Fibroblast of the aortic adventitia (primary cell): ENCODE data around the gene ARL5C. TPM values are rescaled to one million over a fixed set of nuclear protein-coding genes. Genes with fewer than 3 reads are reported as not detected.
A peak's percentile ranks its signal among the peaks of the same experiment; 100 is the strongest.

Source experiments
- DNase-seq: peaks from one replicate; pipeline ENCODE4 v3.0.0-alpha.2; 2010; ENCODE audit warnings: low read depth
- H3K4me3 ChIP-seq: 2 replicates; pipeline ENCODE4 v1.5.1; 2011; ENCODE audit warnings: low read depth, mild to moderate bottlenecking, control low read depth, low read length, moderate library complexity
- total RNA-seq: library from RNA; depleted of rRNA; stranded (reverse); fragments of >200 nt; gene quantifications from 2 replicates; pipeline ENCODE4 v1.2.3, GENCODE V29; 2012; ENCODE audit warnings: low replicate concordance
- TF ChIP-seq, protein P1 (sequence below): IDR thresholded peaks from 2 replicates; pipeline ENCODE4 v1.5.1; 2011; ENCODE audit warnings: mild to moderate bottlenecking, low read length, control low read depth, inconsistent platforms; ENCODE audit not compliant: insufficient read depth

ARL5C gene
- total RNA-seq, 1 donor = not detected

DNA sequence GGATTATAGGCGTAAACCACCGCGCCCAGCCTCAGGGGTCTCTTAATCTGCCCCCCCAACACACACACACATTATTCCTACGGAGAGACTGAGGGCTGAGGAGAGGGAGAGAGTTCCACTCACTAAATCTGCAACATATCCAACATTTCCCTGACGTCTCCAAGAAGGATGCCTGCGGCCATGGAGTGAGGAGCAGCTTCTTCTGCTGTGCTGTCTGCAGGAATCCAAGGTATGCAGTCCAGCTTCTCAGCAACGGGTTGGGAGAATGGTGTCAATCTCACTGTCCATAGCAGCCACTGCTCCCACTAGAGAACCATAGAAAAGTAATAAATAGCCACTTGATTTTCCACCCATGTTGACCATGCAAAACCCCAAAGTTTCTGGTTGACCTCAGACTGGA is 9.5 kb downstream of the ARL5C start:
- no peak for DNase-seq
- TF ChIP-seq, protein P1, sequence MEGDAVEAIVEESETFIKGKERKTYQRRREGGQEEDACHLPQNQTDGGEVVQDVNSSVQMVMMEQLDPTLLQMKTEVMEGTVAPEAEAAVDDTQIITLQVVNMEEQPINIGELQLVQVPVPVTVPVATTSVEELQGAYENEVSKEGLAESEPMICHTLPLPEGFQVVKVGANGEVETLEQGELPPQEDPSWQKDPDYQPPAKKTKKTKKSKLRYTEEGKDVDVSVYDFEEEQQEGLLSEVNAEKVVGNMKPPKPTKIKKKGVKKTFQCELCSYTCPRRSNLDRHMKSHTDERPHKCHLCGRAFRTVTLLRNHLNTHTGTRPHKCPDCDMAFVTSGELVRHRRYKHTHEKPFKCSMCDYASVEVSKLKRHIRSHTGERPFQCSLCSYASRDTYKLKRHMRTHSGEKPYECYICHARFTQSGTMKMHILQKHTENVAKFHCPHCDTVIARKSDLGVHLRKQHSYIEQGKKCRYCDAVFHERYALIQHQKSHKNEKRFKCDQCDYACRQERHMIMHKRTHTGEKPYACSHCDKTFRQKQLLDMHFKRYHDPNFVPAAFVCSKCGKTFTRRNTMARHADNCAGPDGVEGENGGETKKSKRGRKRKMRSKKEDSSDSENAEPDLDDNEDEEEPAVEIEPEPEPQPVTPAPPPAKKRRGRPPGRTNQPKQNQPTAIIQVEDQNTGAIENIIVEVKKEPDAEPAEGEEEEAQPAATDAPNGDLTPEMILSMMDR = no peak
- H3K4me3 ChIP-seq = no peak overlapping the region

DNA sequence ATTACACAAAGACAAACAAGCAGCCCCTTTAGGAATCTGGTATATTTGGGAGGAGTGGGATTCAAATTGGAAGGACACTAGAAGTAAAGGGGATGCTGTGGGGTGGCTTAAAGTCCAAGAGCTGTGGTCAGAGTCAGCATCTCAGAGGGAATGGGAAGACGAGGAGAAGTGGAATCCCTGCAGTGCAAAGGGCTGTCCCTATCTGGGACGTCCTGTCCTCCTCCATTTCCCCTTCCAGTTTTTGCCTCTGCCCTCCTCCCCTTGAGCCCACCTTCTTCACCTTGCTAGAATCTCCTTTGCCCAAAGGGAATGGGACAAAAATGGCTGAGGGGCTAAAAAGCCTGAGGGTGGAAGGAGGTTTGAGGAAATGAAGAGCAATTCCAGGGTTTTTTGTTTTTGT is 10.3 kb downstream of the ARL5C start:
- TF ChIP-seq, protein P1 = no peak
- no peak for DNase-seq
- H3K4me3 ChIP-seq = no peak overlapping the region

DNA sequence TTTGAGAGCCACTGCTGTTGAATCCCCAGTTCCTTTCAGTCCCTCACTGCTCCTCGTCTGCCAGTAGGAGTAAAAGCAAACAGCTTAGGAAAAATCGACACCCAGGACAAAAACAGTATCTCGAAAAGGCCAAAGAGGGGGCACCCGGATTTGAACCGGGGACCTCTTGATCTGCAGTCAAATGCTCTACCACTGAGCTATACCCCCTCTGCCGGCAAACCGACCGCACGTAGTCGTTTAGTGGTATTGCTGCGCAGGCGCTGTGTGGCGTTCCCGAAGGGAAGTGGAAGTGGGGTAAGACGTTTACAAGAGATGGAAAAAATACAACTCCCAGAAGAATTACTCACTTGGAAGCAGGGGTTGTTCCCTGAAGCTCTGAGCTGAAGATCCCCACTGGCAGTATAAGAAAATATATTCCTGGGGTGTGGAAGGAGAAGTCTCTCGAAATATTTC is 12.3 kb downstream of the ARL5C start:
- peak; percentile 94 for DNase-seq
- TF ChIP-seq, protein P1 = peak; percentile 42
- H3K4me3 ChIP-seq = peak overlapping the region; percentile 87

DNA sequence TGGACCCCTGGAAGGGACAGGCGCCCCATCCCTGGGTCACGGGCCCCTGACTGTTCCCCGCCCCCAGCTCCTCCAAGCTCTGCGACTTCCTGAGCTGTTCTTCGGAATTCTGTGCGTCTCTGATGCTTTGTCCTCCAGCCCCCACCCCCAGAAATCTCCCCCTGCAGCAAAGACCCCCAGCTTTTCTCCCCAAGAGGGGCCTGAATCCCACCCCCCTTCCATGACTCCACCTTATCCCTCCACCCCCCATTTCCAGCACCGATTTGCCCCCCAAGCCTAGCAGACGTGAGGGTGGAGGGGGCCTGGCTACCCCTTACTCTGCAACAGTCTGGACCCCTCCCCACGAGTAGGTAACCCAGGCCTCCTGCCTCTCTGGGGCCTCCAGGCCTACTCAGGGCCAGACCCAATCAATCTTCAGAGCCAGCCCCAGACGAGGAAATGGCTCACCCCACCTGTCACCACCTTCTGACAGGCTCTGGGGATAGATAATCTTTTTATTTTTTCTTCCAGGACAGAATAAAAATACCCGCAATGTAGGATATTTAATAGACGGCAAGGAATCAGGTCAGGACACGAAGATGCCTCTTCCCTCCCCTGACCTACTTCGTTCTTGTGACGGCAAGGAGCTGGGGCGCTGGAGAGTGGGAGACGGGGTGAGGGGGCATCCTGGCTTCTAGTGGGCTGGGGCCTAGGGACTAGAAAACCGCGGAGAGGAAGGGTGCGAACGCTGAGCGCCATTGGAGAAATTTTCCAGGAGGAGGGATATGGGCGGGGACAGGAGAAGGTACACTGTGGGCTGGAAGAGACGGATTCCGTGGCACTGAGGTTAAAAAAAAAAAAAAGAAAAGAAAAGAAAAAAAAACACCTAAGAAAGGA is 13.8 kb downstream of the ARL5C start:
- TF ChIP-seq, protein P1 = no peak
- no peak for DNase-seq
- no peak overlapping the region for H3K4me3 ChIP-seq

DNA sequence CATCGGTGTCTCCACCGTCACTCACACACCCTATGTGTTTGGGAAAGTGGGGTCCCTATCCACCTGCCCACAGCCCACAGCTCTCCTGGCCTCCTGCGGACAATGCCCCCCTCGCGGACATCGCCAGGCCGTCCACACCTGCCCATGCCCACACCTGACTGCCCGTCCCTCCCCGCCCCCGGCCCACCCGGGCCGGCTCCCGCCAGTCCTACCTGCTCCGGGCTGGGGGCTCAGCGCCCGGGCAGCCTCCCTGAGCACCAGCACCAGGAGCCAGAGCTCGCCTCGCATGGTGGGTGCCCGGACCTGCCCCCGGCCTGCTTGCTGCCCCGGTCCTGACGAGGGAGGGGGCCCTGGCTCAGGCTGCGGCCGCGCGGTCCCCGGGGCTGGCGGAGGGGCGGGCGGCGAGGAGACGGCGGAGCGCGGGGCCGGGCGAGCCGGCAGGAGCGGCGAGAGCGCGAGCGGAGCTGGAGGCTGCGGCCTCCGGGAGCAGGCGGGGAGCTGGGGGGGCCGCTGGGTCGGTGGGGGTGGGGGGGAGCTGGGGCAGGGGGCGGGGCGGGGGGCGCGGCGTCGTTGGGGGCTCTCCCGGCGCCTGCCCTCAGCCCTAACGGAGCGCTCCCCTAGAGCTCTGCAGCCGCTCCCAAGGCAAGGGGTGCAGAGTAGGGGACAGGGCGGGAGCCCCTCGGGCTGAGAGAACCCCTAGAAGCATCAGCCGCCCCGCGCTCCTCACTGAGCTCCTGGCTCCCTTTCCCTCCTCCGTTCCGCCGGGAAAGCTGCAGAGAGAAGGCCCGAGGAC is 14.6 kb downstream of the ARL5C start, which contains the start of gene PLXDC1:
PLXDC1 (minus strand) TSS at position 488 of the 793 bp plus-strand sequence; CDS start at position 288, 200 bp downstream.
- no peak for DNase-seq
- peak within 1 kb of the TSS; percentile 44 for H3K4me3 ChIP-seq
- TF ChIP-seq, protein P1 = no peak

DNA sequence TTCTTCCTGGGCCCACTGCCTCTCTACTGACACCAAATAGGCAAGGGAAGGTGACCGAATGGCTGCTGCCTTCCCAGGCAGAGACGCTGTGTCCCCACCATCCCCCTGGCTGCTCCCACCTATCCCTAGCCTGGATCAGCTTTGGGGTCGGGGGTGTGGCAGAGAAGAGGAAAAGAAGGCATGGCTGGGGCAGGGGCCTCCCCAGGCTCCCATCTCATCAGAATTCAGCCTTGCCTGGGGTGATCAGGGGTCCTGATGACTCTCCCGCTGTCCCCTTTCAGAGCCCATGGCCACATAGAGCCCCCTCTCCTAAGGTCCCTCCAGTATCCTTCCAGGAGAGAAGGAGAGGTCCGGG is 15.2 kb downstream of the ARL5C start:
- no peak overlapping the region for H3K4me3 ChIP-seq
- TF ChIP-seq, protein P1 = no peak
- DNase-seq = no peak
